Non-pigmented ciliary epithelial cell (primary cell): Measurements from ENCODE around the gene PJA1.

Experiments used
- DNase-seq: peaks from one replicate; pipeline ENCODE4 v3.0.0-alpha.2; 2010; ENCODE audit warnings: low read depth

Gene PJA1

GRCh38 chrX:69170319-69170718 is 5.1 kb upstream of the PJA1 start:
- DNase-seq, result no peak

- no peak for DNase-seq
Observed at GRCh38 chrX:69163936-69164741, 1.1 kb downstream of the PJA1 start.

- no peak for DNase-seq
Observed at GRCh38 chrX:69162361-69162865, 2.8 kb downstream of the PJA1 start.

- DNase-seq, result no peak
Observed at GRCh38 chrX:69161786-69162349, 3.4 kb downstream of the PJA1 start.

- DNase-seq, result no peak
Observed at GRCh38 chrX:69161371-69161770, 3.9 kb downstream of the PJA1 start.

- DNase-seq, result peak; percentile 55
Observed at GRCh38 chrX:69158166-69158980, 6.9 kb downstream of the PJA1 start.

GRCh38 chrX:69156638-69157037 is 8.6 kb downstream of the PJA1 start:
- DNase-seq, result no peak

GRCh38 chrX:69155786-69156520 is 9.3 kb downstream of the PJA1 start:
- DNase-seq, result no peak

- DNase-seq, result no peak
Observed at GRCh38 chrX:69154051-69154450, 11.2 kb downstream of the PJA1 start.

- DNase-seq, result no peak
Observed at GRCh38 chrX:69153060-69153730, 12.1 kb downstream of the PJA1 start.

GRCh38 chrX:69152417-69152841 is 12.8 kb downstream of the PJA1 start:
- no peak for DNase-seq

GRCh38 chrX:69151866-69152284 is 13.4 kb downstream of the PJA1 start:
- no peak for DNase-seq

- DNase-seq, result no peak
Observed at GRCh38 chrX:69150281-69150960, 14.8 kb downstream of the PJA1 start.

- DNase-seq, result no peak
Observed at GRCh38 chrX:69149466-69150280, 15.6 kb downstream of the PJA1 start.

GRCh38 chrX:69148946-69149345 is 16.3 kb downstream of the PJA1 start:
- DNase-seq, result no peak

GRCh38 chrX:69146739-69147138 is 18.5 kb downstream of the PJA1 start:
- DNase-seq, result no peak

GRCh38 chrX:69145714-69146113 is 19.5 kb downstream of the PJA1 start:
- no peak for DNase-seq

GRCh38 chrX:69144838-69145680 is 20.2 kb downstream of the PJA1 start:
- no peak for DNase-seq

GRCh38 chrX:69143530-69143929 is 21.7 kb downstream of the PJA1 start:
- DNase-seq, result no peak
